GM18861 (cell line): ENCODE results near the gene GXYLT1.
"Not testable (repeated sequence)": the region's sequence is repeated elsewhere in the genome, so short reads cannot be mapped to it uniquely, and the experiment has no call there.

Experiments
- ATAC-seq: cut with Tn5 transposase; IDR thresholded peaks from one replicate; pipeline ENCODE4 v1.9.1; 2021; ENCODE audit not compliant: unreplicated experiment

The GXYLT1 gene

DNA sequence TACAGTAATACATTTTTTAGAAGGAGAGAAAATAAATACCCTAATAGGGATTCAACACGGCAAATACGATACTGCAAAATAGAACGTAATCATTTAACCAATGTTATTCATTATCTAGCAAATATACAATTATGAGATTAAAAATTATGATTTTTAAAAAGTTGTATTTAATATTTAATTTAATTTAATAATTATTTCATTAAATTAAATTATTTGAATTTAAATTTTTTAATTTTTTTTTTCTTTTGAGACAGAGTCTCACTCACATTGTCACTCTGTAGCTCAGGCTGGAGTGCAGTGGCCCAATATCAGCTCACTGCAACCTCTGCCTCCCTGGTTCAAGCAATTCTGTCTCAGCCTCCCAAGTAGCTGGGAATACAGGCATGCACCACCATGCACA lies 42.0 kb downstream of the GXYLT1 start:
- ATAC-seq: no peak

- no peak for ATAC-seq
Measured at GRCh38 chr12:42099433-42099832, 45.2 kb downstream of the GXYLT1 start.

GRCh38 chr12:42097971-42098370 lies 46.7 kb downstream of the GXYLT1 start:
- peak; percentile 95 for ATAC-seq

DNA sequence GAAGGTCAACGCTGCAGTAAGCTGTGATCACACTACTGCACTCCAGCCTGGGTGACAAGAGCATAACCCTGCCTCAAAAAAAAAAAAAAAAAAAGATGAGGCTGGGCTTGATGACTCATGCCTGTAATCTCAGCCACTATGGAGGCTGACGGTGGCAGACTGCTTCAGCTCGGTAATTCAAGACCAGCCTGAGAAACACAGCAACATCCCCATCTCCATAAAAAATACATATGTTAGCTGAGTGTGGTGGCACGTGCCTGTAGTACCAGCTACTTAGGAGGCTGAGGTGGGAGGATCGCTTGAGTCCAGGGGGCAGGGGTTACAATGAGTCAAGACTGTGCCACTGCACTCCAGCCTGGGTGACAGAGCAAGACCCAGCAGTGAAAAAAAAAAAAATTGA lies 50.4 kb downstream of the GXYLT1 start:
- no peak for ATAC-seq

DNA sequence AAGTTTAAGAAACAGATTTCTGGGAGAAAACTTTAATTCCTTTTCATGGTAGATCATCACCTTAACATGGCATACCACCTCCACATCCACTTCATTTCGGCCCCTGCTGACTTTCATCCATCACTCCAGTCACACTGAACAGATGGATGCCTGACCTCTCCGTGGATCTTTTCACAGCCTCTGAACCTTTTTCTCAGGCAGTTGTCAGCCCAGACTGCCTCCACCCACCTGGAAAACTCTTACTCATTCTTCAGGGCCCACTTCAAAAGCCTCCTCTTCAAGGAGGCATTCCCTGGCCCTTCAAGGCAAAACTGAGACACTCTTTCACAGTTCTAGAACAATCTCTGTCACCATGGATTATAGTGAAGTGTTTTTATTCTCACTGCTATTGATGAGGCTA lies 52.9 kb downstream of the GXYLT1 start:
- ATAC-seq: no peak

DNA sequence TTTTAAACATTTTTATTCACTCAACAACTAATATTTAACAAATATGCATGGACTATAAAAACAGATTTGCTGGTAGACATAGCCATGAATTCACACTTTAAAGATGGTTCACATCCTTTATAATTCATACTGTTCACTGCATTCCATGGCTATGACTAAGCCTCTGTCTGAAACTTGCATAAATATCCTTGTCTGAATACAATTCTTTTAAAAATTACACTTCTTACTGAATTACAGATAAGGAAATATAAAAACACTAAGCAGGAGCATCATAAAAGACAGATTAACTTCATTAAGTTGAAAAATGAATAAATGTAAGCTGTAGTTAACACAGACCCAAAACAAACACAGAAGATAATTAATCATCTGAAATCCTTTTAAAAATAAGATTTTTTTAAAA lies 53.8 kb downstream of the GXYLT1 start:
- ATAC-seq: no peak

GRCh38 chr12:42086031-42086430 lies 58.6 kb downstream of the GXYLT1 start:
- ATAC-seq: no peak

DNA sequence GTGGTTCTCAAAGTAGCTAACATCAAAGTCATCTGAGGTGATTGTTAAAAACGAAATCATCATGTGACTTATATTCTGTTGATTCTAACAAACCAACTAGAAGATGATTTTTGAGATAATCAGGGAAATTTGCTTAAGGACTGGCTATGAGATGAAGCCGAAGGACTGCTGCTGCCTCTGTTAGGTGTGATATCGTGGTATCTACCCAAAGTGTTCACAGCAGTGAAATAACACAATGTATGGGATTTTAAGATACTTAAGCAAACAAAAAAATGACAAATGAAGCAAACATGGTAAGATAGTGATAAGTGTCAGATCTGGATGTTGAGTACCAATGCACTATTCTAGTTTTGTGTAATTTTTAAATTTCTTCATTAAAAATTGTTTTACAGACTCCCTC lies 59.1 kb downstream of the GXYLT1 start:
- ATAC-seq: no peak

- ATAC-seq: no peak
Measured at GRCh38 chr12:42084522-42084921, 60.2 kb downstream of the GXYLT1 start.

GRCh38 chr12:42076976-42077375 lies 67.7 kb downstream of the GXYLT1 start:
- no peak for ATAC-seq

GRCh38 chr12:42070036-42070435 lies 74.6 kb downstream of the GXYLT1 start:
- no peak for ATAC-seq

DNA sequence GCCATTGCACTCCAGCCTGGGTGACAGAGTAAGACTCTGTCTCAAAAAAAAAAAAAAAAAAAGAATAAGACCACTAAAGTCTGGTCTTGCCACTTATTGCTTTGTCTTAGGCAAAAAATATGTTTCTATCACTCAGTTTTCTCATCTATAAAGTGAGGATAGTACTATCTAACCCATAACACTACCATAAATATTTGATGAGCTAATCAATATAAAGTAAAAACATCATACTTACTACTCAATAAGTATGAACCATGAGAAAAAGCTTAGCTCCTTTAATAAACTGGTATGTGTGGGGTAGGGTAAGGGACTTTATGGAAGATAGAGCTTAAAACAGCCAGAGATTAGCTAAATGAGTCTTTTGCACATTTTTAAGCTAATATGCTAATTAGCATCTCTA lies 85.5 kb downstream of the GXYLT1 start:
- ATAC-seq: no peak

DNA sequence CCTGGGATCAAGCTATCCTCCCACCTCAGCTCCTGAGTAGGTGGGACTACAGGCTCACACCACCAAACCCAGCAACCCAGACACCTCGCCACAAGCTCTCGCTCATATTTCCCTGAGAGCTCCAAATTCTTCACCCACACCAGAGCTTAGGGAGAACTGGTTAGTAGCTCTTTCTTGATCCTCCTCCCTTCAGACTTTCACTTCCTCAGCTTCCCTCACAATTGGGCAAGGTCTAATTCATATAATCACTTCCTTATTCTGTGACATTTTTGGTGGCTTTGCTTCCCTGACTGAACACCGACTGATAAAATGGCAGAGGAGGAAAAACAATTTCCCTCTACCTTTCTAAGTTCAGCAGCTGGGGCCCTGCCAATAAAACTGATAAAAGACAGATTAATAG lies 88.5 kb downstream of the GXYLT1 start:
- peak; percentile 92 for ATAC-seq

DNA sequence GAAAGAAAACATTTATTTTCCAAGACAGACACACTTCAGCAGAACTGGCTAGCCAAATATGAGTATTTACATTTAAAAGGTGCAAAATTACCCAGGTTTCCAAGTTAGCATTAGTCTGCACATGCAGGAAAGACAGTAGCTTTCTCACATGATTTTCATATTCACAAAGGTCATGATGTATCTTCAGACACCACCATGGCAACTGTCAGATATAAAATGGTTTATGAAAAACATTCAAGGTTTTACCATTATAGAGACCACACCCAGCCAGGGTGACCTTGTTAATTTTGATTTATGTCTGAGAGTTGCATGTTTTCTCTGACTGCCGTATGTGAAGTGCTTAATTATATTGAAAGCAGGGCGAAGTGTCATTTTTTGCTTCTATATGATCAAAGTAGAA lies 91.2 kb downstream of the GXYLT1 start:
- no peak for ATAC-seq

- not testable (repeated sequence) for ATAC-seq
Measured at GRCh38 chr12:42048980-42049379, 95.7 kb downstream of the GXYLT1 start.

- ATAC-seq: no peak
Measured at GRCh38 chr12:42039577-42039976, 105.1 kb downstream of the GXYLT1 start.

GRCh38 chr12:42039176-42039575 lies 105.5 kb downstream of the GXYLT1 start:
- no peak for ATAC-seq

GRCh38 chr12:42031847-42032564 lies 112.7 kb downstream of the GXYLT1 start:
- ATAC-seq: no peak
